Esophagus muscularis mucosa (tissue), 3 donors: ENCODE measurements around the gene MACROD2.

Experiments used
- POLR2AphosphoS5 ChIP-seq, 2 donors: sonication (generic); formaldehyde crosslinking; IDR thresholded peaks; one replicate each; pipeline ENCODE4 v1.6.1; 2017; ENCODE audit warnings: antibody characterized with exemption in 2 of 2
- TF ChIP-seq, protein P1 (sequence below), 3 experiments: fragments of 200-600 bp in 2 of 3; fragments of 450-650 bp in 1 of 3; sonication (generic) in 2 of 3; IDR thresholded peaks; one replicate each; pipeline ENCODE4 v1.5.1; 2017 to 2019; ENCODE audit warnings: antibody characterized with exemption in 3 of 3, mild to moderate bottlenecking in 2 of 3, moderate library complexity in 1 of 3

DNA sequence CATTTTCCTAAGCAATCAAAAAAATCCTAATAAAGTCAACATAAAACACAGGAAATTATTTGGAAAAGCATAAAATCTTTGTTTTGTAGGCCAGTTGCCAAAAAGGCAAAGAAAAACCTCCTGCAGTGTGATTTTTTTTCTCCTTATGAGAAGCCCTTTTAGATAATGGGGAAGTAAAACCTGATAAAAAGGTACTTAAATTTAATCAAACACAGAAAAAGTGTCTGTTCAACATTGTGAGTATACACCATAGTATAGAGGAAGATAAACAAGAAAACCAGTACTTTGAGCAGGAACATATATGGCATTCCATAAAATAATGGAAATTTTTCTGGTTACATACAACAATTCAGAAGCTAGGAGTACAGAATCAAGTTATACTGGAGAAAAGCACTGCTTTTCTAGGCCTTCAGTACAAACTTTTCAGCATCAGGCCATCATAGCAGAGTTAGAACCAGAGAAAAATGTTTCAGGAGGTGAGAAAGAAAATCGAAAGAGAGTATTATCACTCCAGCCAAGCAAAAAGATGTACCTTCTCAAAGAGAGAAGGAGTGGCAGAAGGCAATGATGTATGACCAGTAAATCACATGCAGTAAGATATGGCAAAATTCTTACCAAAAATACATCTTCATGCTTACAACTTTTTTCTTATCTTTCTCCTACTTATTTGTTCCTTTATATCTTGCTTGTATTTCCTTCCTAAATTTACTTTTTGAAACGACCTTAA lies 2083.0 kb downstream of the MACROD2 start:
- no peak for TF ChIP-seq POLR2AphosphoS5 (IDR thresholded peaks at IDR 0.05)
- TF ChIP-seq, protein P1, sequence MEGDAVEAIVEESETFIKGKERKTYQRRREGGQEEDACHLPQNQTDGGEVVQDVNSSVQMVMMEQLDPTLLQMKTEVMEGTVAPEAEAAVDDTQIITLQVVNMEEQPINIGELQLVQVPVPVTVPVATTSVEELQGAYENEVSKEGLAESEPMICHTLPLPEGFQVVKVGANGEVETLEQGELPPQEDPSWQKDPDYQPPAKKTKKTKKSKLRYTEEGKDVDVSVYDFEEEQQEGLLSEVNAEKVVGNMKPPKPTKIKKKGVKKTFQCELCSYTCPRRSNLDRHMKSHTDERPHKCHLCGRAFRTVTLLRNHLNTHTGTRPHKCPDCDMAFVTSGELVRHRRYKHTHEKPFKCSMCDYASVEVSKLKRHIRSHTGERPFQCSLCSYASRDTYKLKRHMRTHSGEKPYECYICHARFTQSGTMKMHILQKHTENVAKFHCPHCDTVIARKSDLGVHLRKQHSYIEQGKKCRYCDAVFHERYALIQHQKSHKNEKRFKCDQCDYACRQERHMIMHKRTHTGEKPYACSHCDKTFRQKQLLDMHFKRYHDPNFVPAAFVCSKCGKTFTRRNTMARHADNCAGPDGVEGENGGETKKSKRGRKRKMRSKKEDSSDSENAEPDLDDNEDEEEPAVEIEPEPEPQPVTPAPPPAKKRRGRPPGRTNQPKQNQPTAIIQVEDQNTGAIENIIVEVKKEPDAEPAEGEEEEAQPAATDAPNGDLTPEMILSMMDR (IDR thresholded peaks at IDR 0.05): no peak
